Skin epidermis (tissue), 12 donors: ENCODE results near the gene RNF187.
"Not testable (repeated sequence)": the region's sequence is repeated elsewhere in the genome, so short reads cannot be mapped to it uniquely, and the experiment has no call there.

Experiments used
- H3K27ac ChIP-seq, 21 experiments: fragments of 200-600 bp; sonication (generic) in 11 of 21; one replicate each; pipeline ENCODE4 v1.5.0; 2020; ENCODE audit warnings: mild to moderate bottlenecking in 3 of 21, inconsistent platforms in 2 of 21, moderate library complexity in 2 of 21
- H3K4me3 ChIP-seq, 7 experiments: fragments of 200-600 bp; sonication (generic) in 2 of 7; one replicate each; pipeline ENCODE4 v1.5.0; 2020; ENCODE audit warnings: inconsistent platforms in 2 of 7, mild to moderate bottlenecking in 2 of 7, moderate library complexity in 1 of 7

RNF187 gene

DNA sequence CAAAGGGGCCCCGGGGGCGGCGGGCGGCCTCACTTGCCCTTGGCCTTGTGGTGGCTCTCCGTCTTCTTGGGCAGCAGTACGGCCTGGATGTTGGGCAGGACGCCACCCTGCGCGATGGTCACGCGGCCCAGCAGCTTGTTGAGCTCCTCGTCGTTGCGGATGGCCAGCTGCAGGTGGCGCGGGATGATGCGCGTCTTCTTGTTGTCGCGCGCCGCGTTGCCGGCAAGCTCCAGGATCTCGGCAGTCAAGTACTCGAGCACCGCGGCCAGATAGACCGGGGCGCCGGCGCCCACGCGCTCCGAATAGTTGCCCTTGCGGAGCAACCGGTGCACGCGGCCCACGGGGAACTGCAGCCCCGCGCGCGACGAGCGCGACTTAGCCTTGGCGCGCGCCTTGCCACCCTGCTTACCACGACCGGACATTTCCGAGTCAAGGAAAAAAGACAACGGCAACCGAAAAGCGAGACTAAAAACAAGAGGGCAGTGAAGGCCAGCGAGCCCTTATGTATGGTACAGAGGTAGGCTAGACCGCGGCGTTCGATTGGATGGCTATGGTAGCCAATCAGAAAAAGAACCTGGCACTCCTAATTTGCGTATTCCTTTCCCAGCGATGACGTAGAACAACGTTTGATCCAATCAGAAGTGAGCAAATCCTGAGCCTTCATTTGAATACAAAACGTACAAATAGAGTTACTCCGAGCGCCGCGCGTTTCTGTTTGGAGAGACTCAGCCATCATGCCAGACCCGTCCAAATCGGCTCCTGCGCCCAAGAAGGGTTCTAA, 29.6 kb upstream of the RNF187 start:
- peak overlapping the region; percentile 26 to 70 (median 52) for H3K4me3 ChIP-seq
- H3K27ac ChIP-seq, result peak overlapping the region in 20 of 21 experiments; percentile 20 to 85 (median 77)

DNA sequence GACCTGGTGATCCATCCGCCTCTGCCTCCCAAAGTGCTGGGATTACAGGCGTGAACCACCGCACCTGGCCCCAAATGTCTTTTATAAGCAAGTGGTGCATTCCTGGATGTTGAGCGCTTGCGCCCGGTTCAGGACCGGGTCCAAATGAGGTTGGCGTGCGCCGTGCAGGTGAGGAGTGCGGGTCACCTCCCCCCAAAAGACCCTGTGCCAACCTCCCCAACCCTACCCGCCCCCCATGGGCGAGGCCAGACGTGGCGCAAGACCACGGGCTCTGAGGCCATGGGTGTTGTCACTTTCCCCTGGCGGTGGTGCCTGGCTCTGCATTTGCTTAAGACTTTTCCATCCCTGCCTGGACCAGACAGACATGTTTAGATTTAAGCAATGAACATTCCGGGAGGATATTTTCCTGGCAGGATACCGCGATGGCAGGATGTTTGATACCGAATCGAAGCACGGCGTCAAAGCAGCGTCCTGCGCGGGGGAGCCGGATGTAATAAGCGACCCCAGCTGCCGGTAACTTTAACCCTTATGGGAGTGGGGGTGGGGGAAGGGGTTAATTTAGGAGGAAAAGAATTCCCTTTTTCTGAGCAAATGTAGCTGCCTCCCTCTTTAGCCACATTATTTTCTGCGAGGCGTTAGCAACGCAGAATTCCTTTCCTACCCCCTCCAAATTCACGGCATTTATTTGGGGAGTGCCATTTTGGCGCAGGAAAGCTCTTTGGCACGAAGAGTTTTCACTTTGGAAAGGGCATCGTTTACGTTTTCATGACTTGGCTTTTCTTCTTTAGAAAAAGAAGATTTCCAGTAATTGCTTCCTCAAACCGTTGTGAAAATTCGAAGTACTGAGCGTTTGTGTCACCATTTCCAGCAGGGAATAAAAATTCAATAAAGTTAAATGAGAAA, 27.8 kb upstream of the RNF187 start:
- H3K27ac ChIP-seq, result peak overlapping the region in 16 of 21 experiments; percentile 22 to 85 (median 76)

DNA sequence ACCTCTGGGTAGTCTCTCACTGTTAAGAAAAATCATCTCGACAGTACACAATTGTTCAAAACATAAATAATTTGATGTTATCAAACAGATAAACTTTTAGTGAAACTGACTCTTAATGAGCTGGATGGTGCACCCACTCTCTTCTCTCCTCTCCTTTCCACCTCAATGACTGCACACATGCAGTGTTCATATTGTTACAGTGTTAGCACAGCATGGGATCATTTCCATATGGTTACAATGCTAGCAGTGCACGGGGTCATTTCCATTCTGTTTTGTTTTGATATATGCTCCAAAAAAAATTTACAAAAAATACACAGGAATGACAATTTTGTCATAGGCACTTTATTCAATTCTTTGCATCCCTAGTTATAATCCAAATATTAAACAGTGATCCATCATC, 26.4 kb upstream of the RNF187 start:
- Histone ChIP-seq H3K27ac (no peak overlapping the region), H3K4me3 (no peak overlapping the region)

More for the DNA sequence above, 27.8 kb upstream of the RNF187 start:
- peak overlapping the region; percentile 26 to 70 (median 52) for H3K4me3 ChIP-seq

DNA sequence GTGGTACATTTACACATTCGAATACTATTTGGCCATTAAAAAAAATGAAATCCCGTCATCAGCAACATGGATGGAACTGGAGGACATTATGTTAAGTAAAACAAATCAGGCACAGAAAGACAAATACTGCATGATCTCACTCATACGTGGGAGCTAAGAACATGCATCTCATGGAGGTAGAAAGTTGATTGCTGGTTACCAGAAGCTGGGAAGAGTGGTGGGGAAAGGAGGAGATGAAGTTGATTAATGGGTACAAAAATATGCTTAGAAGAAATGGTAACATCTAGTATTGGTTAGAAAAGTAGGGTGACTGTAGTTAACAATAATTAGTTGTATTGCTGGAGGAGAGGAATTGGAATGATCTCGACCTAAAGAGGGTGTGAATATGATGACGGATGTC, 24.6 kb upstream of the RNF187 start:
- H3K4me3 ChIP-seq, result no peak overlapping the region
- peak overlapping the region in 1 of 21 experiments; percentile 9 for H3K27ac ChIP-seq

DNA sequence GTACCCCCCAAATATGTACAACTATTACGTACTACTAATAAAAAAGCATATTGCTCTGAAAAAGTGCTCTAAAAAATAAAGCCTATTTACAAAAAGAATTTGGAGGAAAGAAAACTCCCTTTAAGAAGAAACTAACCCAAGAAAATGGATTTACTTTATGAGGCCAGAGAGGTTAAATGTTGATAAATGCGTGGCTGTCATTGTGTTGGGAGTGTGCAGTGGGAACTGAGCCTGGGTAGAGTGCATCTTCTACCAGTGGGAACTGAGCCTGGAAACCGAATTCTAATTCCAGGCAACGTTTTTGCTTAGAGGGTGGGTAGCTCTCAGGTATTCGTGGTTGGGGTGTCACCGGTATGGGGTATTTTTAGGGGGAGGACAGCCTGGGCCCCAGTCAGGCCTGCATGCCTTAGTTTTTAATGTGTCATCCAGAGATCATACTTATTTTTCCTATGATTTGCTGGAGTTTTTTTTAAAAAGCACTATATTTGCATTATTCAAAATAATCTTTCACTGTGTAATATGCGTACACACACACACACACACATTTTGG, 24.1 kb upstream of the RNF187 start:
- Histone ChIP-seq H3K27ac (peak overlapping the region in 3 of 21 experiments; percentile 9 to 55 (median 28)), H3K4me3 (no peak overlapping the region)

DNA sequence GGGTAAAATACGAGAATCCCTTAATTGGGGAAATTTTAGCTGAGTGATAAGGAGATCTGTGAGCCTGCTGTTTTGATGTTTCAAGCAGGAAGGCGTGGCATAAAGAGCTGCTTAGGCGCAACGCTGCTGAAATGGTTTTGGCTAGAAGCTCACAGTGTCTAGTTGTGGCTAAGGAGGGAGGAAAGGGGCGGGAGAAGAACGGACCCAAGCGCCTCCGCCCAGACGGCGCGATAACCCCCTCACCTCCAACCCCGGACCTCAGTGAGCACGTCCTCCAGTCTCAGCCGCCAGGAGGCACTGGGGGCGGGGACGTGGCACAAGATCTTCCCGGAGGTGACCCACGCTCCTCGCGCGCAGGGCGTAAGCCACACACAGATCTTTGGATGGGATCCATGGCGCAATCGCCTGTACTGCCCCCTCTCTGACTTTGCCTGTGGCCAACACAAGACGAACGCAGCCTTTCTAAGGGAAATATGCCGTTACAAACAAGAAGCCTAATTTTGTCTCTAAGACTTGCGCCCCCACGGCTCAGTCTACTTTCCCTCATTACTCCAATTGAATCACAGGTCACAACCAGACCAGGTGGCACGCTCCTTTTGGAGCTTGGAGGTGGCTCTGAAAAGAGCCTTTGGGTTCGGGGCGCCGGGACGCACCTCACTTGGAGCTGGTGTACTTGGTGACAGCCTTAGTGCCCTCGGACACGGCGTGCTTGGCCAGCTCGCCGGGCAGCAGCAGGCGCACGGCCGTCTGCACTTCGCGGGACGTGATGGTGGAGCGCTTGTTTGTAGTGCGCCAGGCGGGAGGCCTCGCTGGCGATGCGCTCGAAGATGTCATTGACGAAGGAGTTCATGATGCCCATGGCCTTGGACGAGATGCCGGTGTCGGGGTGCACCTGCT, 23.4 kb upstream of the RNF187 start:
- peak overlapping the region; percentile 12 to 25 (median 14) for H3K4me3 ChIP-seq
- peak overlapping the region in 4 of 21 experiments; percentile 1 to 55 (median 18) for H3K27ac ChIP-seq

DNA sequence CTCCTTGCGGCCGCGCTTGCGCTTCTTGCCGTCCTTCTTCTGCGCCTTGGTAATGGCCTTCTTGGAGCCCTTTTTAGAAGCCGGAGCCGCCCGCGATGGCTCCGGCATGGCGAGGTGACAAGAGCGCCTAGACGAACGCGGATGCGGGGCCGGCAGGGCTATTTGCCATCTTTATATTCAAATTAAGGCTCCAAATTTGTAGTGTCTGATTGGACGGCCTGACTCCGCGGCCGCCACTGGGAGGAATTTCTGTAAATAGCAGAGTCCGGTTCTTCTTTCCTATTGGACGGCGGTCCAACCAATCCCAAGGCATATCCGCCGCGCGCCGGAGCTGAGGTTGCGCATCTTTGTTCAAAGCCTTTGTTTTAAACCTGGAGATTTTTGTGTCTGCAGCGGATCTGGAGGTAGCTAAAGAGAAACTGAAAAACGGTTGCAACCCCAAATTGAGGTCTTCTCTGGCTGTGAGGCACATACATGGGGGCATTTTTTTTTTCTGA, 22.6 kb upstream of the RNF187 start:
- H3K4me3 ChIP-seq, result peak overlapping the region; percentile 7 to 25 (median 12)
- H3K27ac ChIP-seq, result peak overlapping the region in 2 of 21 experiments; percentile 1 to 71

DNA sequence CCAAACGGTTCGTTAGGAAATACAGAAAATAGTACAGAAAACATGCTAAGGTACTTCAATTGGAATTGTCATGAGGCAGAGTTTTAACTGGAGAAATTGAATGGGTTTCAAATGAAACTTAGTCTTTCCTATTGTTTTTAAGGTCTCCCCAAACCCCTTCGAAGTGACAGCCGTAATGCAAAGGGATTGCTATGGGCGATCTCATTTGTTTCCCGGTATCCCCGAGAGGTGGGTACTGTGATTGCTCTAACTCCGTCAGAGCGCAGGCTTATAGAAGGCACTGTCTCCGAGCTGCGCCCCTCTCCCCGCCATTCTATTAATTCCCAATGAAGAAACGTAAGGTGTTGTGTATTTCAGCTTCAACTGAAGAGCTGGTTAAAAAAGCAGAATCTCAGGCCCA, 22.0 kb upstream of the RNF187 start:
- H3K27ac ChIP-seq, result peak overlapping the region in 1 of 21 experiments; percentile 71

DNA sequence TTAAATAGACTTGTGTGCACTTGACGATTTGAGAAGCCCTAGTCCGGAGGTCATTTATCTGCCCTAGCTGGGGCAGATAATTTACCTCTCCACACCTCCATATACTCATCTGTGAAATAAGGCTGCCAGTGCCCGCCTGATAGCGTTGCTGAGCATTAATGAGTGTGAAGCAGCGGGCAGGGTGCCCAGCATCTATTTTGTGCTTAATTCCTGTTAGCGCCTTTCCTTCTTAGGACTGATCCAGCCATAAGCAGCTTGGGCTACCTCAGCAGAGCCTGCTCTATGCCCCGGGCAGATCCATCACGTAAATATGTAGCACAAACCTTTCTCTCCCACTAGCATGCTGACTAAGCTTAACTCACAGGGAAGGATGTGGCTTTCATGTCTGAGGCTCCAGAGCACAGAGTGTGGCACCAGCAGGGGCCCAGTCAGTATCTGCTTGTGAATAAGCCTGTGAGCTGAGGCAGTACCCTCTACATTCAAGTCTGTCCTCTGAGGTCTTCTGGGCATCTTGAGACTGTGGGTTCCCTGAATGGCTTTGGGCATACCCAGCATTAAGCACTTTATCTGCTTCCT, 21.5 kb upstream of the RNF187 start:
- Histone ChIP-seq H3K4me3 (no peak overlapping the region), H3K27ac (peak overlapping the region in 4 of 21 experiments; percentile 4 to 71 (median 14))

More for the DNA sequence above, 22.0 kb upstream of the RNF187 start:
- no peak overlapping the region for H3K4me3 ChIP-seq

DNA sequence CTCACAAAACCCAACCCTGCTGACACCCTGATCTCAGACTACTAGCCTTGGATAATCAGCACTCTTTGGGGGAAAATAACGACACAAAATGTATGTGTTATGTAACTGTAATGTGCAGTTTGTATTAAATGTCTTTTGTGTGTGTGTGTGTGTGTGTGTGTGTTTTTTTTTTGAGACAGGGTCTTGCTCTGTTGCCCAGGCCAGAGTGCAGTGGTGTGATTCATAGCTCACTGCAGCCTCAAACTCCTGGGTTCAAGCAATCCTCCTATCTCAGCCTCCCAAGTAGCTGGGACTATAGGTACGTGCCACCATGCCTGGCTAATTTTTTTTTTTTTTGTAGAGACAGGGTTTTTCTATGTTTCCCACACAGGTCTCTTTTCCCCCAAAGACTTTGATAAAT, 19.0 kb upstream of the RNF187 start:
- H3K27ac ChIP-seq, H3K4me3 ChIP-seq: not testable (repeated sequence)

DNA sequence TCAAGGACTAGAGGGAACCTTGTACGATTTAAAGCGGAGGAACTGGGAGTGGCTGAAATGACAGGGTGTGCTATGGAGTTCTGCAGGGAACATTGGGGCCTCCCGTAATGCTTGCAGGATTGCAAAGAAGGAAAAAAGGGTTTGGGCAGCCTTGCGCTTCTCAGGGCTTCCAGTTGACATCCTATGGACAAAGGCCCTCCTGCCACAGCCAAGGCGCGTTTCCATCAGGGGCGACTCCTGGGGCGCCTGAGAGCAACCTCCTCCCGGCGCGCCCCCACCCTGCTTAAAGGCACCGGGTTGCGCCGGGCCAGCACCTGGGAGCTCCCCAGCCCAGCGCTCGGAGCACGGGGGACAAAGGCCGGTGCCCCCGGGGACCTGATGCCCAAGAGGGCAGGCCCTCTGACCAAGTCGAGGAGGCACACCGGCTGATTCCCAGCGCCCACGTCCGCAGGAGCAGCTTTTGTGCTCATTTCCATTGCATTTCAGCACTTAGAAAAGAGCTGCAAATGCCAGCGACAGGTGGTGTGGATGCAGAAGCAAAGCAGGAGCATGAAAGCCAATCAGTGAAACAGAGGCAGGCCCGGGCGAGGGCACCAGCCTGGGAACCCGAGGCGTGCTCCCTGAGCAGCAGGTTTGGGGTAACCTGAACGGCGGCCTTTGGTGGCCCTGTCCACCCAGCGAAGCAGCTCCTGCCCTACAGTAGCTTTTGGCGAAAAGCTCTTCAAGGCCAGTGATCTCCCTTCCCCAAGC, 17.6 kb upstream of the RNF187 start:
- H3K27ac ChIP-seq, result no peak overlapping the region
- H3K4me3 ChIP-seq, result no peak overlapping the region

DNA sequence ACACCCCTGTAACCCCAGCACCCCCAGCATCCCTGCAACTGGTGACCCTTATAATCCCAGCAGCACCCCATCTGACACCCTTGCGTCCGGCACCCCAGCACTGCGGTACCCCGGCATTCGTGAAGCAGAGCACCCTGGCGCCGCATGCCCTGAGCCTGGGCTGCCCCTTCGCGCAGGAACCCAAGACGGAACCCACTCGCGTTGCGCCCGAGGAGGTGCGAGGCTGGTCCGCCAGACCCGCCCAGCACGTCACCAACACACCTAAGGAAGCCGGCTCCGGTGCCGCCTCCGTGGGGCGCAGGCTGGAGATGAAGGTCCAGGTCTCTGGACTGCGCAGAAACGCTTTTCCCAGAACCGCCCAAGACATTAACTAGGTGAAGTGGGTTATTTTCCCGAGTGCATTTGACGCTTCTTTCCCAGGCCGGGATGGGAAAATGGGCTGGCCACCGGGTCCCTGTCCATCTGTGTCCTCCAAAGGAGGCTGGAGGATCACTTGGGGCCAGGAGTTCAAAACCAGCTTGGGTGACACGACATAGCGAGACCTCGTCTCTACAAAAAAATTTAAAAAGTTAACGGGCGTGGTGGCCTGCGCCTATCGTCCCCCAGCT, 15.9 kb upstream of the RNF187 start:
- Histone ChIP-seq H3K4me3 (no peak overlapping the region), H3K27ac (no peak overlapping the region)

DNA sequence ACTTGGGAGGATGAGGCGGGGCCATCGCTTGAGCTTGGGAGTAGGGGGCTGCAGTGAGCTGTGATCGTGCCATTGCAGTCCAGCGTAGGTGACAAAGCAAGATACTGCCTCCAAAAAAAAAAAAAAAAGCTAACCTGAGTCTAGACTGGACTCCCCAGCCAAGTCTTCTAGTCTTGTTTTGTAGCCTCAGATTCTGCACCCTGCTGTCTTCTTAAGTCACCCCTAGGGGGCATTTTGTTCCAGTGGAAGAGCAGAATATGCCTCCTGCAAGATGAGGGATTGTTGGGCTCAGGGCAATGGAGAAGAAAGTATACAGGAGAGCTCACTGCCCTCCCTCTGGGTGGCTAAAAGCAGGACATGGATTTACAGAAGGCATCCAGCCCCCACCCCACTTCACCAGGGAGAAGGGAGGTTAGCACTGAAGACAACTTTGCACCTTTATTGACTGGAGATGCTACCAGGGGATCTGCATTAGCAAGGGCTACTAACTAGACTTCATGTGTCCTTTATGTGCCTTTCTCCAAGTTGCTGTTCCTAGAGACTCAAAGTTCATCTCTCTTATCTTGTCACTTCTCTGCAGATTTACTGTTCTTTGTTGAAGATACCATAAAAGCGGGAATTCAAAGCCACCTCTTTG, 15.3 kb upstream of the RNF187 start:
- Histone ChIP-seq H3K27ac (no peak overlapping the region), H3K4me3 (no peak overlapping the region)

DNA sequence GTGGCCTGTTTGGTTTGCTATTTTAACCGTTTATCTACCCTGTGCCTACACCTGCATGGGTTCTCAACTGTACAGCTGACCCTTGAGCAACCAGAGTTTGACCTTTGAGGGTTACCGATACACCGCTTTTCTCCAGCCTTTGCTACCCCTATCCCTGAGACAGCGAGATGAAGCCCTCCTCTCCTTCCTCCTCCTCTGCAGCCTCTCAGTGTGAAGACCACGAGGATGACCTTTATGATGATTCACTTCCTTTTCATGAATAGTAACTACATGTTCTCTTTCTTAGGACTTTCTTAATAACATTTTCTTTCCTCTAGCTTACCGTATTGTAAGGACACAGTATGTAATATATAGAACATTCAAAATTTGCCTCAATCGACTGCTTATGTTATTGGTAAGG, 14.5 kb upstream of the RNF187 start:
- Histone ChIP-seq H3K27ac (peak overlapping the region in 1 of 21 experiments; percentile 35), H3K4me3 (no peak overlapping the region)

DNA sequence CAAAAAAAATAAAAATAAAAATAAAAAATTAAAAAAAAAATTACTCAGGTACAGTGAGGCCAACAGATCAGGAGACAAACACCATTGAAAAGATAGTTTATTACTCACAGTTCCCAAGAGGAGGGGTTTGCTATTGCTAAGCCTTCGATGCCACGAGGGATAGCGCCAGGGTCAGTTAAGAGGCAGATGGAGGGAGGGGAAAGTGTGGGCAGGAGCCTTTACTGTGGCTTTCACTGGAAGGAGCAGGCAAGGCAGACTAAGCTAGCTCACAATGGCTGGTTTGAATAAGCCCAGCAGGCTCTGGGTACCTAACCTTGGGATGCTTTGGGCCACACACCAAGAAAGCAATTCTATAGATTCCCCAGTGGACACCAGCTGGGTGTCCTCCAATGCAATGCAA, 12.7 kb upstream of the RNF187 start:
- Histone ChIP-seq H3K4me3 (no peak overlapping the region), H3K27ac (no peak overlapping the region)

DNA sequence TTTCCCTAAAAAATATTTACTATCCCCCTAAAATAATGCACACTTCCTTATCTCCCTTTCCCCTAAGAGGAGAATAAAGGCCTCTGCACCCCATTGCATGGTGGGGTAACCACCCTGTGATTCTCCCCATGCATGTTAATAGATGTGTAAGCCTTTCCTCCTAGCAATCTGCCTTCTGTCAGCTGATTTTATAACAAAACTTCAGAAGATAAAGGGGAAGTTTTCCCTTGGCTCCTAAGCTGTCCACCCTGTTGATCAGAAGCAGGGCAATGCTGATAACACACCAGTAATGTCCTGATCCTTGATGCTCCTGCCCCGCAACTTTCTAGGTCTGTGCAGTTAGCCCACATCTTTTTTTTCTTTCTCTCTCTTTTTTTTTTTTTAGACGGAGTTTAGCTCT, 11.4 kb upstream of the RNF187 start:
- Histone ChIP-seq H3K4me3 (no peak overlapping the region), H3K27ac (no peak overlapping the region)

DNA sequence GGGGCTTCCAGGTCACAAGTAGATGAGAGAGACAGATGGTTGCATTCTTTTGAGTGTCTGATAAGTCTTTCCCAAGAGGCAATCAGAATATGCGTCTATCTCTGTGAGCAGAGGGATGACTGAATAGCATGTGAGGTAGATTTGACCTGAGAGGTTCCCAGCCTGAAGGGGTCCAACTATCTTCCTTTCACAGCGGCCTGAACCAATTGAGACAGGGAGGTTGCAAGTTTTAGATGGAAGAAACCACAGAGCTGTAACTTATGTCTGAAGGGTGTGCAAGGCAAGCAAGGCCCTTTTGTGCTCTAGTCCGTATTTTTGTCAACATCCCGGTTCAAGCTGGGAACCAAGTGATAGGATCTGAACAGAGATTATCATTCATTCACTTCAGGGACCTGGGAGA, 9.9 kb upstream of the RNF187 start:
- Histone ChIP-seq H3K4me3 (no peak overlapping the region), H3K27ac (no peak overlapping the region)
